ENCODE results near the gene ZGPAT.

DNA sequence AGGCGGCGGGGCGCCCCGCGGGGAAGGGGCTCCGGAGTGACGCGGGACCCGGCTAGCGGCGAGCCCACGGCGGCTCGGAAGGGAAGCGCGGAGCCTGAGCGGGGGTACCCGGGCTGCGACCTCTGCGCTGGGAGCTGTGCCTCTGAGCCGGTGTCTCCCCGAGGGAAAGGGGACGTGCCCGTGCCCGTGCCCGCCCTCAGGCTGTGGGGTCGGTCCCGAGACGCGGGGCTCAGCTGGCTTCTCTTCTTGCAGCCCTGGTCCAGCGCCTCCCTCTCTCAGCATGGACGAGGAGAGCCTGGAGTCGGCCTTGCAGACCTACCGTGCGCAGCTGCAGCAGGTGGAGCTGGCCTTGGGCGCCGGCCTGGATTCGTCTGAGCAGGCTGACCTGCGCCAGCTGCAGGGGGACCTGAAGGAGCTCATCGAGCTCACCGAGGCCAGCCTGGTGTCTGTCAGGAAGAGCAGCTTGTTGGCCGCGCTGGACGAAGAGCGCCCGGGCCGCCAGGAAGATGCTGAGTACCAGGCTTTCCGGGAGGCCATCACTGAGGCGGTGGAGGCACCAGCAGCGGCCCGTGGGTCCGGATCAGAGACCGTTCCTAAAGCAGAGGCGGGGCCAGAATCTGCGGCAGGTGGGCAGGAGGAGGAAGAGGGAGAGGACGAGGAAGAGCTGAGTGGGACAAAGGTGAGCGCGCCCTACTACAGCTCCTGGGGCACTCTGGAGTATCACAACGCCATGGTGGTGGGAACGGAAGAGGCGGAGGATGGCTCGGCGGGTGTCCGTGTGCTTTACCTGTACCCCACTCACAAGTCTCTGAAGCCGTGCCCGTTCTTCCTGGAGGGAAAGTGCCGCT is 686 bp downstream of the ZGPAT start:
- TF ChIP-seq, protein P1, sequence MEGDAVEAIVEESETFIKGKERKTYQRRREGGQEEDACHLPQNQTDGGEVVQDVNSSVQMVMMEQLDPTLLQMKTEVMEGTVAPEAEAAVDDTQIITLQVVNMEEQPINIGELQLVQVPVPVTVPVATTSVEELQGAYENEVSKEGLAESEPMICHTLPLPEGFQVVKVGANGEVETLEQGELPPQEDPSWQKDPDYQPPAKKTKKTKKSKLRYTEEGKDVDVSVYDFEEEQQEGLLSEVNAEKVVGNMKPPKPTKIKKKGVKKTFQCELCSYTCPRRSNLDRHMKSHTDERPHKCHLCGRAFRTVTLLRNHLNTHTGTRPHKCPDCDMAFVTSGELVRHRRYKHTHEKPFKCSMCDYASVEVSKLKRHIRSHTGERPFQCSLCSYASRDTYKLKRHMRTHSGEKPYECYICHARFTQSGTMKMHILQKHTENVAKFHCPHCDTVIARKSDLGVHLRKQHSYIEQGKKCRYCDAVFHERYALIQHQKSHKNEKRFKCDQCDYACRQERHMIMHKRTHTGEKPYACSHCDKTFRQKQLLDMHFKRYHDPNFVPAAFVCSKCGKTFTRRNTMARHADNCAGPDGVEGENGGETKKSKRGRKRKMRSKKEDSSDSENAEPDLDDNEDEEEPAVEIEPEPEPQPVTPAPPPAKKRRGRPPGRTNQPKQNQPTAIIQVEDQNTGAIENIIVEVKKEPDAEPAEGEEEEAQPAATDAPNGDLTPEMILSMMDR (IDR thresholded peaks at IDR 0.05) = no peak
- no peak for TF ChIP-seq POLR2AphosphoS5 (IDR thresholded peaks at IDR 0.05)
